ENCODE data around the gene INF2.

INF2 gene

GRCh38 chr14:104768437-104769323, 79.3 kb downstream of the INF2 start:
- H3K27ac Mint-ChIP-seq, result peak overlapping the region; percentile 44

GRCh38 chr14:104769324-104770071, 80.1 kb downstream of the INF2 start:
- no peaks in the 10 kb centered on the region for H3K27me3 Mint-ChIP-seq
- no peak overlapping the region for H3K4me3 Mint-ChIP-seq
- peaks cover 58% of the 10 kb centered on the region for H3K36me3 Mint-ChIP-seq (ENCODE audit: low read depth)
- DNase-seq, result no peak
- H3K4me1 Mint-ChIP-seq (ENCODE audit: low read depth), result peaks cover 19% of the 10 kb centered on the region
- no peaks in the 10 kb centered on the region for H3K9me3 Mint-ChIP-seq
- H3K27ac Mint-ChIP-seq, result peak overlapping the region; percentile 72

More at GRCh38 chr14:104768437-104769323, 79.3 kb downstream of the INF2 start:
- Mint-ChIP-seq H3K4me3 (no peak overlapping the region), H3K36me3 (ENCODE audit: low read depth) (peaks cover 54% of the 10 kb centered on the region), H3K9me3 (no peaks in the 10 kb centered on the region), H3K27me3 (no peaks in the 10 kb centered on the region), H3K4me1 (ENCODE audit: low read depth) (peaks cover 19% of the 10 kb centered on the region)
- peak; percentile 96 for DNase-seq

GRCh38 chr14:104770072-104770579, 80.7 kb downstream of the INF2 start:
- no peak for DNase-seq
- peaks cover 19% of the 10 kb centered on the region for H3K4me1 Mint-ChIP-seq (ENCODE audit: low read depth)
- no peaks in the 10 kb centered on the region for H3K27me3 Mint-ChIP-seq
- H3K4me3 Mint-ChIP-seq, result no peak overlapping the region
- H3K36me3 Mint-ChIP-seq (ENCODE audit: low read depth), result peaks cover 64% of the 10 kb centered on the region
- H3K27ac Mint-ChIP-seq, result peak overlapping the region; percentile 72
- no peaks in the 10 kb centered on the region for H3K9me3 Mint-ChIP-seq

GRCh38 chr14:104770851-104771272, 81.4 kb downstream of the INF2 start:
- Mint-ChIP-seq H3K27ac (peak overlapping the region; percentile 67), H3K4me3 (no peak overlapping the region), H3K4me1 (ENCODE audit: low read depth) (peaks cover 19% of the 10 kb centered on the region), H3K9me3 (no peaks in the 10 kb centered on the region), H3K27me3 (no peaks in the 10 kb centered on the region), H3K36me3 (ENCODE audit: low read depth) (peaks cover 69% of the 10 kb centered on the region)
- DNase-seq, result no peak

- Mint-ChIP-seq H3K36me3 (ENCODE audit: low read depth) (peaks cover 73% of the 10 kb centered on the region), H3K27me3 (no peaks in the 10 kb centered on the region)
- DNase-seq, result no peak
Observed at GRCh38 chr14:104771374-104771773, 82.0 kb downstream of the INF2 start.

More at GRCh38 chr14:104771374-104771773, 82.0 kb downstream of the INF2 start:
- no peak overlapping the region for H3K27ac Mint-ChIP-seq
- peaks cover 19% of the 10 kb centered on the region for H3K4me1 Mint-ChIP-seq (ENCODE audit: low read depth)
- no peak overlapping the region for H3K4me3 Mint-ChIP-seq
- H3K9me3 Mint-ChIP-seq, result no peaks in the 10 kb centered on the region
